GM12878 (cell line): ENCODE results near the gene PTPN14. TPM values are rescaled to one million over a fixed set of nuclear protein-coding genes. Genes with fewer than 3 reads are reported as not detected.

ENCODE experiments used
- ATAC-seq: fragments of 200-7000 bp; cut with Tn5 transposase; 3 replicates; pipeline ENCODE4 v1.9.1; 2020; ENCODE audit warnings: mild to moderate bottlenecking, moderate library complexity
- BruUV-seq: library from RNA; stranded (reverse); fragments of 400-500 nt; replicated peaks from 2 replicates; lab custom pipeline; 2021; lab: Mats Ljungman, UMichigan
- CTCF ChIA-PET: fragments of 300-600 bp; sonication (Branson Sonifier 250); formaldehyde crosslinking; extraction: SDS; loops from one replicate; lab custom pipeline; 2021; ENCODE audit warnings: inconsistent platforms; lab: Yijun Ruan, JAX
- POLR2A ChIA-PET: fragments of 350-600 bp; formaldehyde crosslinking; extraction: SDS; loops from one replicate; lab custom pipeline; 2021; ENCODE audit warnings: inconsistent platforms; lab: Charles Lee
- RAD21 ChIA-PET: fragments of 300-600 bp; sonication (Branson Sonifier 250); formaldehyde crosslinking; loops from one replicate; lab custom pipeline; 2023; ENCODE audit warnings: antibody characterized with exemption; ENCODE audit not compliant: unreplicated experiment; lab: Charles Lee
- SMC1A ChIA-PET: fragments of 300-600 bp; sonication (Branson Sonifier 250); formaldehyde crosslinking; loops from one replicate; lab custom pipeline; 2023; ENCODE audit not compliant: unreplicated experiment, uncharacterized antibody; lab: Charles Lee
- DNase-seq: peaks from one replicate; pipeline ENCODE4 v3.0.0-alpha.2; 2011; ENCODE audit warnings: low read depth, low spot score
- FAIRE-seq: peaks from 3 replicates; lab custom pipeline; 2011; peaks lifted over from hg19 to GRCh38; lab: Jason Lieb, UNC
- H2AFZ ChIP-seq: 2 replicates; pipeline ENCODE4 v1.6.0; 2011; ENCODE audit warnings: low read depth, low read length, control low read depth; ENCODE audit not compliant: control insufficient read depth
- H3K27ac ChIP-seq: 2 replicates; pipeline ENCODE4 v1.5.1; 2011; ENCODE audit warnings: control low read depth; ENCODE audit not compliant: control insufficient read depth, insufficient read depth
- H3K27me3 ChIP-seq, 2 experiments: replicated peaks in 1 of 2; 2 replicates each; pipeline versions ENCODE4 v1.6.0 to v1.6.1; 2011; ENCODE audit warnings: low read length in 1 of 2; ENCODE audit not compliant: control insufficient read depth in 2 of 2, insufficient read depth in 2 of 2
- H3K36me3 ChIP-seq, 2 experiments: 2 replicates each; pipeline ENCODE4 v1.5.1; 2011; ENCODE audit warnings: low read length in 1 of 2; ENCODE audit not compliant: control insufficient read depth in 2 of 2, insufficient read depth in 2 of 2
- H3K4me1 ChIP-seq: 2 replicates; pipeline ENCODE4 v1.6.1; 2011; ENCODE audit warnings: mild to moderate bottlenecking, low read length, moderate library complexity, mixed read lengths; ENCODE audit not compliant: control insufficient read depth, insufficient read depth
- H3K4me2 ChIP-seq: 2 replicates; pipeline ENCODE4 v1.6.0; 2011; ENCODE audit warnings: control low read depth; ENCODE audit not compliant: control insufficient read depth, insufficient read depth
- H3K4me3 ChIP-seq: fragments of 200-600 bp; sonication (generic); 2 replicates; pipeline ENCODE4 v1.5.1; 2016
- H3K79me2 ChIP-seq: 2 replicates; pipeline ENCODE4 v1.6.0; 2011; ENCODE audit warnings: low read length; ENCODE audit not compliant: control insufficient read depth, insufficient read depth
- H3K9ac ChIP-seq: 2 replicates; pipeline ENCODE4 v1.8.0; 2011; ENCODE audit warnings: low read length, control low read depth, mixed read lengths; ENCODE audit not compliant: control insufficient read depth, insufficient read depth
- H3K9me3 ChIP-seq: replicated peaks from 3 replicates; pipeline ENCODE4 v1.5.1; 2011; ENCODE audit warnings: mild to moderate bottlenecking, low read length; ENCODE audit not compliant: control insufficient read depth, insufficient read depth
- H4K20me1 ChIP-seq: 2 replicates; pipeline ENCODE4 v1.6.0; 2011; ENCODE audit not compliant: control insufficient read depth, insufficient read depth
- CBFB ChIP-seq: IDR thresholded peaks from 2 replicates; pipeline ENCODE4 v1.6.1; 2016; ENCODE audit warnings: antibody characterized with exemption, low read depth
- CHD1 ChIP-seq: IDR thresholded peaks from 2 replicates; pipeline ENCODE4 v1.6.1; 2012; ENCODE audit warnings: low read depth, low read length, improper control_type of control experiment
- JUNB ChIP-seq: IDR thresholded peaks from 2 replicates; pipeline ENCODE4 v1.6.1; 2016; ENCODE audit warnings: antibody characterized with exemption, mild to moderate bottlenecking
- KAT2A ChIP-seq: conservative IDR thresholded peaks from 2 replicates; pipeline ENCODE4 v1.6.1; 2011; ENCODE audit warnings: low read depth, low read length; ENCODE audit not compliant: control insufficient read depth
- NR2F1 ChIP-seq: fragments of 450-650 bp; conservative IDR thresholded peaks from 2 replicates; pipeline ENCODE4 v1.6.1; 2017; ENCODE audit warnings: mild to moderate bottlenecking
- PML ChIP-seq: IDR thresholded peaks from 2 replicates; pipeline ENCODE4 v1.6.1; 2012; ENCODE audit warnings: low read length, inconsistent platforms
- POU2F2 ChIP-seq: IDR thresholded peaks from 3 replicates; pipeline ENCODE4 v1.6.1; 2011; ENCODE audit warnings: low read depth, mild to moderate bottlenecking, low read length, borderline replicate concordance
- SMAD1 ChIP-seq: fragments of 450-650 bp; IDR thresholded peaks from 2 replicates; pipeline ENCODE4 v1.6.1; 2018; ENCODE audit warnings: mild to moderate bottlenecking, low read depth; ENCODE audit not compliant: partially characterized antibody
- ZNF274 ChIP-seq: IDR thresholded peaks from one replicate; pipeline ENCODE4 v1.8.0; 2011; ENCODE audit not compliant: insufficient read length, insufficient read depth
- WGBS: methylation state at CpG from one replicate; pipeline ENCODE4 v1.1.6; 2016; ENCODE audit warnings: low lambda C conversion rate; ENCODE audit not compliant: insufficient replicate concordance, insufficient coverage; ENCODE audit errors: missing lambda C conversion rate; 5-methylcytosine and 5-hydroxymethylcytosine counted together
- in situ Hi-C: fragments of 300-500 bp; cut with MboI; formaldehyde crosslinking; loops from 9 replicates; pipeline ENCODE4 v1.14.3; 2018; ENCODE audit warnings: mixed read lengths
- intact Hi-C: fragments of 100-400 bp; cut with micrococcal nuclease; formaldehyde crosslinking; loops from one replicate; pipeline ENCODE4 v1.14.2; 2022; ENCODE audit not compliant: unreplicated experiment
- polyA plus RNA-seq, 11 experiments: library from polyadenylated mRNA; depleted of rRNA in 4 of 11; unstranded in 6 of 11; stranded (reverse) in 5 of 11; fragments of >200 nt; fragmentation: Nextera tagmentation in 4 of 11; fragmentation: Illumina TruSeq in 1 of 11; extraction: Ambion mirVana in 4 of 11; extraction: Trizol in 1 of 11; gene quantifications; 1 replicate in 1 of 11; 2 replicates in 10 of 11; pipeline versions ENCODE4 v1.2.1 to v1.2.3, GENCODE V29; 2011 to 2016; ENCODE audit warnings: inconsistent platforms in 2 of 11, missing spikeins in 2 of 11, low read depth in 1 of 11
- total RNA-seq, 4 experiments: library from RNA; depleted of rRNA in 3 of 4; stranded (reverse); fragments of >200 nt in 3 of 4; fragmentation: Illumina TruSeq in 1 of 4; extraction: Trizol in 1 of 4; gene quantifications; 2 replicates each; pipeline versions ENCODE4 v1.2.1 to v1.2.3, GENCODE V29; 2013 to 2021
- TF ChIP-seq, protein P1 (sequence below): fragments of 450-650 bp; IDR thresholded peaks from 2 replicates; pipeline ENCODE4 v1.6.1; 2017; ENCODE audit warnings: mild to moderate bottlenecking, moderate library complexity
- TF ChIP-seq, protein P2 (sequence below): fragments of 450-650 bp; IDR thresholded peaks from 2 replicates; pipeline ENCODE4 v1.6.1; 2017; ENCODE audit warnings: mild to moderate bottlenecking, moderate library complexity
- TF ChIP-seq, protein P3 (sequence below): IDR thresholded peaks from 2 replicates; pipeline ENCODE4 v1.6.1; 2012; ENCODE audit warnings: mild to moderate bottlenecking, low read depth, low read length

PTPN14 gene
- total and polyA plus RNA-seq, 10 of the 15 experiments (the other 5 are each of a cell fraction or from before 2014, with no cell fraction given), result 0.05 to 5.1 (median 0.44) TPM

DNA sequence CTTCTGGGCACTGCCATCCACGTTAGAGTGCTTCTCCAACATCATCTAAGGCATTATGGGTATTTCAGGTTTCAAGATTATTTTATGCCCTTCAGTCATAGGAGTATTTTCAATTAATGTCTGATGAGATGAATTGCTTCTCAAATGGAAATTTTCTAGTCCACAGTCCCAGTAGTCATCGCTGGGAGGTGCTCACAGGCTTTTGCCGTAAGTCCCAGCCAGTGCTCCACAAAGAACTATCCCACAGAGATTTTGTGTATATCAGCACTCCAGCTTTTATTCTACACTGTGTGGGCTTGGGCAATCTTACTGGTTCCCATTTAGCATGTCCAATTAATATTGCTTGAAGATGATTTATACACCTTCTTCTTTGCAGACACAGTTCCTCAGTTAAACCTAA, 209.5 kb downstream of the PTPN14 start (continued):
- no peak for TF ChIP-seq CBFB
- no peak for TF ChIP-seq POU2F2

DNA sequence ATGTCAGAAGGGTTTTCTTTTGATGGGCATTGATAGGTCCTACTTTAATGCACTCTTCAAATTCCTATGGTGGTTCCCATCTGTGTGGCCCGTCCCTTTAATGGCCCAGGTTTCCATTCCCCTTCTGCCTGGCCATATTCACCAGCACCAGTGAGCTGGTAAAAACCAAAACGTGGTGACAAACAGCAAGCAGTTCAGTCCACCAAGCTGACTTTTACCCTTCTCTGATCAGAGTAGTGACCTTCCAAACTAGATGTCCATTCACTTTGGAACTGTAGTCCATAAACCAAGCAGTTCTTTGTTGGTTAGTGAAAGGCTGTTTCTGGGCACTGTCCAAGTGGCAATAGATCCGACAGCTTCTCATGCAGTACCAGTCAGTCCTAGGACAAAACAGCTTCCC, 209.9 kb downstream of the PTPN14 start:
- no peak for DNase-seq
- H3K4me2 ChIP-seq, result no peak overlapping the region
- no peaks in the 10 kb centered on the region for H3K27me3 ChIP-seq
- SMC1A ChIA-PET, result interaction anchor here (1.0 to 3.0 kb wide), 3 partner anchors 8 to 245 kb away, joined by 3 to 7 read pairs (median 4); no protein-coding TSS in a partner anchor
- RAD21 ChIA-PET, result no interaction called here
- intact Hi-C loops (no loop called here), in situ Hi-C loops (no loop called here)
- POLR2A ChIA-PET, result no interaction called here
- no peaks in the 10 kb centered on the region for H3K79me2 ChIP-seq
- no peak for ATAC-seq
- 83% methylated on average over 3 of the region's 3 CpGs for WGBS
- H4K20me1 ChIP-seq, result no peaks in the 10 kb centered on the region
- H3K9me3 ChIP-seq, result peaks cover 4% of the 10 kb centered on the region; the same call in 1 of the 3 replicates
- no peak overlapping the region for H3K4me3 ChIP-seq
- H3K9ac ChIP-seq, result no peak overlapping the region
- no peaks in the 10 kb centered on the region for H3K36me3 ChIP-seq
- no peak for FAIRE-seq
- no peak overlapping the region for H3K27ac ChIP-seq
- H2AFZ ChIP-seq, result no peak overlapping the region
- CTCF ChIA-PET, result interaction anchor here (1.5 to 17.7 kb wide), 5 partner anchors 9 to 285 kb away, joined by 3 to 597 read pairs (median 8); no protein-coding TSS in a partner anchor
- H3K4me1 ChIP-seq, result no peaks in the 10 kb centered on the region
- no TSS peak for BruUV-seq
- TF ChIP-seq KAT2A, result no peak
- TF ChIP-seq NR2F1, result no peak
- TF ChIP-seq, protein P1, sequence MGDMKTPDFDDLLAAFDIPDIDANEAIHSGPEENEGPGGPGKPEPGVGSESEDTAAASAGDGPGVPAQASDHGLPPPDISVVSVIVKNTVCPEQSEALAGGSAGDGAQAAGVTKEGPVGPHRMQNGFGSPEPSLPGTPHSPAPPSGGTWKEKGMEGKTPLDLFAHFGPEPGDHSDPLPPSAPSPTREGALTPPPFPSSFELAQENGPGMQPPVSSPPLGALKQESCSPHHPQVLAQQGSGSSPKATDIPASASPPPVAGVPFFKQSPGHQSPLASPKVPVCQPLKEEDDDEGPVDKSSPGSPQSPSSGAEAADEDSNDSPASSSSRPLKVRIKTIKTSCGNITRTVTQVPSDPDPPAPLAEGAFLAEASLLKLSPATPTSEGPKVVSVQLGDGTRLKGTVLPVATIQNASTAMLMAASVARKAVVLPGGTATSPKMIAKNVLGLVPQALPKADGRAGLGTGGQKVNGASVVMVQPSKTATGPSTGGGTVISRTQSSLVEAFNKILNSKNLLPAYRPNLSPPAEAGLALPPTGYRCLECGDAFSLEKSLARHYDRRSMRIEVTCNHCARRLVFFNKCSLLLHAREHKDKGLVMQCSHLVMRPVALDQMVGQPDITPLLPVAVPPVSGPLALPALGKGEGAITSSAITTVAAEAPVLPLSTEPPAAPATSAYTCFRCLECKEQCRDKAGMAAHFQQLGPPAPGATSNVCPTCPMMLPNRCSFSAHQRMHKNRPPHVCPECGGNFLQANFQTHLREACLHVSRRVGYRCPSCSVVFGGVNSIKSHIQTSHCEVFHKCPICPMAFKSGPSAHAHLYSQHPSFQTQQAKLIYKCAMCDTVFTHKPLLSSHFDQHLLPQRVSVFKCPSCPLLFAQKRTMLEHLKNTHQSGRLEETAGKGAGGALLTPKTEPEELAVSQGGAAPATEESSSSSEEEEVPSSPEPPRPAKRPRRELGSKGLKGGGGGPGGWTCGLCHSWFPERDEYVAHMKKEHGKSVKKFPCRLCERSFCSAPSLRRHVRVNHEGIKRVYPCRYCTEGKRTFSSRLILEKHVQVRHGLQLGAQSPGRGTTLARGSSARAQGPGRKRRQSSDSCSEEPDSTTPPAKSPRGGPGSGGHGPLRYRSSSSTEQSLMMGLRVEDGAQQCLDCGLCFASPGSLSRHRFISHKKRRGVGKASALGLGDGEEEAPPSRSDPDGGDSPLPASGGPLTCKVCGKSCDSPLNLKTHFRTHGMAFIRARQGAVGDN, result no peak
- TF ChIP-seq CHD1, result no peak
- no peak for TF ChIP-seq PML
- TF ChIP-seq, protein P2, sequence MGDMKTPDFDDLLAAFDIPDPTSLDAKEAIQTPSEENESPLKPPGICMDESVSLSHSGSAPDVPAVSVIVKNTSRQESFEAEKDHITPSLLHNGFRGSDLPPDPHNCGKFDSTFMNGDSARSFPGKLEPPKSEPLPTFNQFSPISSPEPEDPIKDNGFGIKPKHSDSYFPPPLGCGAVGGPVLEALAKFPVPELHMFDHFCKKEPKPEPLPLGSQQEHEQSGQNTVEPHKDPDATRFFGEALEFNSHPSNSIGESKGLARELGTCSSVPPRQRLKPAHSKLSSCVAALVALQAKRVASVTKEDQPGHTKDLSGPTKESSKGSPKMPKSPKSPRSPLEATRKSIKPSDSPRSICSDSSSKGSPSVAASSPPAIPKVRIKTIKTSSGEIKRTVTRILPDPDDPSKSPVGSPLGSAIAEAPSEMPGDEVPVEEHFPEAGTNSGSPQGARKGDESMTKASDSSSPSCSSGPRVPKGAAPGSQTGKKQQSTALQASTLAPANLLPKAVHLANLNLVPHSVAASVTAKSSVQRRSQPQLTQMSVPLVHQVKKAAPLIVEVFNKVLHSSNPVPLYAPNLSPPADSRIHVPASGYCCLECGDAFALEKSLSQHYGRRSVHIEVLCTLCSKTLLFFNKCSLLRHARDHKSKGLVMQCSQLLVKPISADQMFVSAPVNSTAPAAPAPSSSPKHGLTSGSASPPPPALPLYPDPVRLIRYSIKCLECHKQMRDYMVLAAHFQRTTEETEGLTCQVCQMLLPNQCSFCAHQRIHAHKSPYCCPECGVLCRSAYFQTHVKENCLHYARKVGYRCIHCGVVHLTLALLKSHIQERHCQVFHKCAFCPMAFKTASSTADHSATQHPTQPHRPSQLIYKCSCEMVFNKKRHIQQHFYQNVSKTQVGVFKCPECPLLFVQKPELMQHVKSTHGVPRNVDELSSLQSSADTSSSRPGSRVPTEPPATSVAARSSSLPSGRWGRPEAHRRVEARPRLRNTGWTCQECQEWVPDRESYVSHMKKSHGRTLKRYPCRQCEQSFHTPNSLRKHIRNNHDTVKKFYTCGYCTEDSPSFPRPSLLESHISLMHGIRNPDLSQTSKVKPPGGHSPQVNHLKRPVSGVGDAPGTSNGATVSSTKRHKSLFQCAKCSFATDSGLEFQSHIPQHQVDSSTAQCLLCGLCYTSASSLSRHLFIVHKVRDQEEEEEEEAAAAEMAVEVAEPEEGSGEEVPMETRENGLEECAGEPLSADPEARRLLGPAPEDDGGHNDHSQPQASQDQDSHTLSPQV, result no peak
- no peak for TF ChIP-seq SMAD1
- TF ChIP-seq, protein P3, sequence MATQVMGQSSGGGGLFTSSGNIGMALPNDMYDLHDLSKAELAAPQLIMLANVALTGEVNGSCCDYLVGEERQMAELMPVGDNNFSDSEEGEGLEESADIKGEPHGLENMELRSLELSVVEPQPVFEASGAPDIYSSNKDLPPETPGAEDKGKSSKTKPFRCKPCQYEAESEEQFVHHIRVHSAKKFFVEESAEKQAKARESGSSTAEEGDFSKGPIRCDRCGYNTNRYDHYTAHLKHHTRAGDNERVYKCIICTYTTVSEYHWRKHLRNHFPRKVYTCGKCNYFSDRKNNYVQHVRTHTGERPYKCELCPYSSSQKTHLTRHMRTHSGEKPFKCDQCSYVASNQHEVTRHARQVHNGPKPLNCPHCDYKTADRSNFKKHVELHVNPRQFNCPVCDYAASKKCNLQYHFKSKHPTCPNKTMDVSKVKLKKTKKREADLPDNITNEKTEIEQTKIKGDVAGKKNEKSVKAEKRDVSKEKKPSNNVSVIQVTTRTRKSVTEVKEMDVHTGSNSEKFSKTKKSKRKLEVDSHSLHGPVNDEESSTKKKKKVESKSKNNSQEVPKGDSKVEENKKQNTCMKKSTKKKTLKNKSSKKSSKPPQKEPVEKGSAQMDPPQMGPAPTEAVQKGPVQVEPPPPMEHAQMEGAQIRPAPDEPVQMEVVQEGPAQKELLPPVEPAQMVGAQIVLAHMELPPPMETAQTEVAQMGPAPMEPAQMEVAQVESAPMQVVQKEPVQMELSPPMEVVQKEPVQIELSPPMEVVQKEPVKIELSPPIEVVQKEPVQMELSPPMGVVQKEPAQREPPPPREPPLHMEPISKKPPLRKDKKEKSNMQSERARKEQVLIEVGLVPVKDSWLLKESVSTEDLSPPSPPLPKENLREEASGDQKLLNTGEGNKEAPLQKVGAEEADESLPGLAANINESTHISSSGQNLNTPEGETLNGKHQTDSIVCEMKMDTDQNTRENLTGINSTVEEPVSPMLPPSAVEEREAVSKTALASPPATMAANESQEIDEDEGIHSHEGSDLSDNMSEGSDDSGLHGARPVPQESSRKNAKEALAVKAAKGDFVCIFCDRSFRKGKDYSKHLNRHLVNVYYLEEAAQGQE, result no peak
- no peak for TF ChIP-seq ZNF274
- no peak for TF ChIP-seq JUNB
